HEK293 (cell line): Measurements from ENCODE around the gene RPL36.

Experiments
- BCL6B ChIP-seq: fragments of 450-650 bp; formaldehyde crosslinking; IDR thresholded peaks from 2 replicates; pipeline ENCODE4 v1.5.1; 2017; ENCODE audit warnings: missing biosample characterization, missing genetic modification characterization
- GLIS2 ChIP-seq: fragments of 450-650 bp; formaldehyde crosslinking; IDR thresholded peaks from 2 replicates; pipeline ENCODE4 v1.5.1; 2016; ENCODE audit warnings: missing biosample characterization, missing genetic modification characterization
- KLF17 ChIP-seq: fragments of 450-650 bp; formaldehyde crosslinking; IDR thresholded peaks from 2 replicates; pipeline ENCODE4 v1.5.1; 2016; ENCODE audit warnings: missing biosample characterization, missing genetic modification characterization
- OSR2 ChIP-seq: fragments of 450-650 bp; formaldehyde crosslinking; IDR thresholded peaks from 2 replicates; pipeline ENCODE4 v1.5.1; 2016; ENCODE audit warnings: missing biosample characterization, missing genetic modification characterization
- REPIN1 ChIP-seq: fragments of 450-650 bp; formaldehyde crosslinking; IDR thresholded peaks from 2 replicates; pipeline ENCODE4 v1.5.1; 2017; ENCODE audit warnings: missing biosample characterization, missing genetic modification characterization, low read depth
- SCRT1 ChIP-seq: fragments of 450-650 bp; formaldehyde crosslinking; IDR thresholded peaks from 2 replicates; pipeline ENCODE4 v1.5.1; 2016; ENCODE audit warnings: missing biosample characterization, missing genetic modification characterization, borderline replicate concordance
- SP7 ChIP-seq: fragments of 450-650 bp; formaldehyde crosslinking; IDR thresholded peaks from 2 replicates; pipeline ENCODE4 v1.5.1; 2016; ENCODE audit warnings: missing biosample characterization, missing genetic modification characterization
- TCF7L2 ChIP-seq: IDR thresholded peaks from 2 replicates; pipeline ENCODE4 v1.6.1; 2011; ENCODE audit warnings: low read depth, mild to moderate bottlenecking, inconsistent platforms, low read length, moderate library complexity, borderline replicate concordance
- ZBTB21 ChIP-seq: fragments of 450-650 bp; formaldehyde crosslinking; IDR thresholded peaks from 2 replicates; pipeline ENCODE4 v1.5.1; 2017; ENCODE audit warnings: missing biosample characterization, missing genetic modification characterization
- ZBTB7A ChIP-seq: fragments of 450-650 bp; formaldehyde crosslinking; IDR thresholded peaks from 2 replicates; pipeline ENCODE4 v1.5.1; 2016; ENCODE audit warnings: low read depth, missing biosample characterization, missing genetic modification characterization
- ZFP41 ChIP-seq: fragments of 450-650 bp; formaldehyde crosslinking; IDR thresholded peaks from 2 replicates; pipeline ENCODE4 v1.5.1; 2016; ENCODE audit warnings: missing biosample characterization, missing genetic modification characterization, borderline replicate concordance
- ZNF10 ChIP-seq: fragments of 450-650 bp; formaldehyde crosslinking; IDR thresholded peaks from 2 replicates; pipeline ENCODE4 v1.5.1; 2017; ENCODE audit warnings: missing biosample characterization, missing genetic modification characterization
- ZNF169 ChIP-seq: fragments of 450-650 bp; formaldehyde crosslinking; IDR thresholded peaks from 2 replicates; pipeline ENCODE4 v1.5.1; 2016; ENCODE audit warnings: missing biosample characterization, missing genetic modification characterization
- ZNF174 ChIP-seq: fragments of 450-650 bp; formaldehyde crosslinking; IDR thresholded peaks from 2 replicates; pipeline ENCODE4 v1.5.0; 2017; ENCODE audit warnings: missing biosample characterization, mild to moderate bottlenecking, missing genetic modification characterization
- ZNF214 ChIP-seq: fragments of 450-650 bp; formaldehyde crosslinking; IDR thresholded peaks from 2 replicates; pipeline ENCODE4 v1.5.1; 2017; ENCODE audit warnings: missing biosample characterization, mild to moderate bottlenecking, missing genetic modification characterization, borderline replicate concordance
- ZNF26 ChIP-seq: fragments of 450-650 bp; formaldehyde crosslinking; IDR thresholded peaks from 2 replicates; pipeline ENCODE4 v1.5.1; 2016; ENCODE audit warnings: missing biosample characterization, missing genetic modification characterization
- ZNF274 ChIP-seq, 2 experiments: fragments of 200-500 bp in 1 of 2; fragments of 450-650 bp in 1 of 2; sonication (Bioruptor generic) in 1 of 2; formaldehyde crosslinking in 1 of 2; IDR thresholded peaks; 2 replicates each; pipeline versions ENCODE4 v1.5.1 to v1.6.1; 2014 to 2016; ENCODE audit warnings: borderline replicate concordance in 1 of 2, inconsistent platforms in 1 of 2, low read length in 1 of 2, missing biosample characterization in 1 of 2, missing genetic modification characterization in 1 of 2
- ZNF394 ChIP-seq: fragments of 450-650 bp; formaldehyde crosslinking; IDR thresholded peaks from 2 replicates; pipeline ENCODE4 v1.5.1; 2016; ENCODE audit warnings: missing biosample characterization, missing genetic modification characterization, mild to moderate bottlenecking, moderate library complexity, borderline replicate concordance
- ZNF433 ChIP-seq: fragments of 450-650 bp; formaldehyde crosslinking; IDR thresholded peaks from 2 replicates; pipeline ENCODE4 v1.5.1; 2016; ENCODE audit warnings: missing biosample characterization, missing genetic modification characterization, low read depth
- ZNF449 ChIP-seq: fragments of 450-650 bp; formaldehyde crosslinking; IDR thresholded peaks from 2 replicates; pipeline ENCODE4 v1.5.1; 2017; ENCODE audit warnings: missing biosample characterization, mild to moderate bottlenecking, missing genetic modification characterization, moderate library complexity
- ZNF488 ChIP-seq: fragments of 450-650 bp; formaldehyde crosslinking; IDR thresholded peaks from 2 replicates; pipeline ENCODE4 v1.5.1; 2016; ENCODE audit warnings: missing biosample characterization, missing genetic modification characterization
- ZNF561 ChIP-seq: fragments of 450-650 bp; IDR thresholded peaks from 2 replicates; pipeline ENCODE4 v1.5.1; 2018; ENCODE audit warnings: missing biosample characterization, missing genetic modification characterization, borderline replicate concordance
- ZNF580 ChIP-seq: fragments of 450-650 bp; formaldehyde crosslinking; IDR thresholded peaks from 2 replicates; pipeline ENCODE4 v1.5.1; 2016; ENCODE audit warnings: missing biosample characterization, missing genetic modification characterization
- ZNF585B ChIP-seq: fragments of 450-650 bp; formaldehyde crosslinking; IDR thresholded peaks from 2 replicates; pipeline ENCODE4 v1.5.1; 2016; ENCODE audit warnings: missing biosample characterization, missing genetic modification characterization
- ZNF623 ChIP-seq: fragments of 450-650 bp; formaldehyde crosslinking; IDR thresholded peaks from 2 replicates; pipeline ENCODE4 v1.5.1; 2016; ENCODE audit warnings: missing biosample characterization, missing genetic modification characterization
- ZNF670 ChIP-seq: fragments of 450-650 bp; formaldehyde crosslinking; IDR thresholded peaks from 2 replicates; pipeline ENCODE4 v1.5.1; 2016; ENCODE audit warnings: missing biosample characterization, missing genetic modification characterization, low read depth
- ZNF704 ChIP-seq: fragments of 450-650 bp; formaldehyde crosslinking; IDR thresholded peaks from 2 replicates; pipeline ENCODE4 v1.5.1; 2016; ENCODE audit warnings: missing biosample characterization, missing genetic modification characterization
- ZNF837 ChIP-seq: fragments of 450-650 bp; formaldehyde crosslinking; IDR thresholded peaks from 2 replicates; pipeline ENCODE4 v1.5.1; 2016; ENCODE audit warnings: missing biosample characterization, missing genetic modification characterization
- ZNF843 ChIP-seq: fragments of 450-650 bp; formaldehyde crosslinking; IDR thresholded peaks from 2 replicates; pipeline ENCODE4 v1.5.1; 2016; ENCODE audit warnings: missing biosample characterization, missing genetic modification characterization
- ZSCAN23 ChIP-seq: fragments of 450-650 bp; formaldehyde crosslinking; IDR thresholded peaks from 2 replicates; pipeline ENCODE4 v1.5.1; 2016; ENCODE audit warnings: missing biosample characterization, missing genetic modification characterization
- ZXDB ChIP-seq: fragments of 450-650 bp; formaldehyde crosslinking; IDR thresholded peaks from 2 replicates; pipeline ENCODE4 v1.5.1; 2016; ENCODE audit warnings: missing biosample characterization, missing genetic modification characterization

Gene RPL36

GRCh38 chr19:5681391-5682106 lies 8.5 kb upstream of the RPL36 start (continued):
- TF ChIP-seq ZNF488 (tag by site-specific recombination), result peak; percentile 36; the same call in 1 of the 2 replicates
- TF ChIP-seq ZBTB7A (tag by site-specific recombination), result no peak
- no peak for TF ChIP-seq KLF17 (tag by site-specific recombination)
- no peak for TF ChIP-seq ZNF837 (tag by site-specific recombination)
- no peak for TF ChIP-seq ZNF704 (tag by site-specific recombination)
- no peak; the same call in 1 of the 2 replicates for TF ChIP-seq ZSCAN23 (tag by site-specific recombination)
- no peak for TF ChIP-seq ZNF174 (tag by site-specific recombination)
- no peak for TF ChIP-seq REPIN1 (tag by site-specific recombination)
- no peak for TF ChIP-seq TCF7L2
- no peak for TF ChIP-seq ZXDB (tag by site-specific recombination)
- TF ChIP-seq ZNF670 (tag by site-specific recombination), result no peak; the same call in 1 of the 2 replicates
- TF ChIP-seq GLIS2 (tag by site-specific recombination), result no peak
- no peak for TF ChIP-seq SP7 (tag by site-specific recombination)
- TF ChIP-seq ZNF26 (tag by site-specific recombination), result no peak
- TF ChIP-seq ZNF449 (tag by site-specific recombination), result no peak
- no peak for TF ChIP-seq ZNF561 (tag by site-specific recombination)
- no peak for TF ChIP-seq ZNF843
- TF ChIP-seq SCRT1 (tag by site-specific recombination), result no peak
- TF ChIP-seq ZNF214 (tag by site-specific recombination), result no peak
- TF ChIP-seq ZNF580 (tag by site-specific recombination), result no peak
- no peak for TF ChIP-seq OSR2
- 0 out of 2 replicates have a peak, but pooled peaks have one; percentile 3 for TF ChIP-seq ZNF433 (tag by site-specific recombination)
- TF ChIP-seq ZNF585B (tag by site-specific recombination), result no peak
- TF ChIP-seq ZBTB21, result no peak
- TF ChIP-seq ZFP41, result no peak
- no peak for TF ChIP-seq ZNF10 (tag by site-specific recombination)
- TF ChIP-seq ZNF394 (tag by site-specific recombination), result no peak
- TF ChIP-seq BCL6B (tag by site-specific recombination), result no peak
- TF ChIP-seq ZNF623 (tag by site-specific recombination), result no peak
- peak; percentile 34; the same call in 1 of the 2 replicates for TF ChIP-seq ZNF169 (tag by site-specific recombination)
- TF ChIP-seq ZNF274 (IDR thresholded peaks at IDR 0.05; ENCODE audit: low read length), result no peak
- peak; percentile 63; the same call in 1 of the 2 replicates for TF ChIP-seq ZNF274 (tag by site-specific recombination; IDR thresholded peaks at IDR 0.05; ENCODE audit: borderline replicate concordance)
